Activated T-cell treated with anti-CD3 and anti-CD28 coated beads, Interleukin-2, amount 50 U/mL, for 72 hours (primary cell): Measurements from ENCODE around the gene MYOZ3. TPM values are rescaled to one million over a fixed set of nuclear protein-coding genes. Genes with fewer than 3 reads are reported as not detected.
A peak's percentile ranks its signal among the peaks of the same experiment; 100 is the strongest.

Source experiments
- ATAC-seq, 2 donors: fragments of 150-1000 bp; cut with Tn5 transposase; replicated peaks in 1 of 2; 2 replicates each; pipeline ENCODE4 v1.10.0; 2021; ENCODE audit warnings: moderate library complexity in 2 of 2, mild to moderate bottlenecking in 1 of 2
- DNase-seq, 2 donors: peaks; one replicate each; pipeline ENCODE4 v3.0.0; 2021 to 2022; ENCODE audit warnings: mixed read lengths in 1 of 2
- H3K27ac Mint-ChIP-seq: one replicate; pipeline ENCODE4 v1.8.0; 2022; ENCODE audit warnings: mild to moderate bottlenecking, moderate library complexity, mixed read lengths
- H3K27me3 Mint-ChIP-seq: one replicate; pipeline ENCODE4 v1.8.0; 2022; ENCODE audit warnings: low read depth, mixed read lengths
- H3K36me3 Mint-ChIP-seq, 2 donors: one replicate each; pipeline ENCODE4 v1.8.0; 2022; ENCODE audit warnings: mixed read lengths in 2 of 2, mild to moderate bottlenecking in 1 of 2; ENCODE audit not compliant: insufficient read depth in 2 of 2
- H3K4me1 Mint-ChIP-seq: one replicate; pipeline ENCODE4 v1.8.0; 2022; ENCODE audit warnings: low read depth, mixed read lengths
- H3K4me3 Mint-ChIP-seq, 2 donors: one replicate each; pipeline ENCODE4 v1.8.0; 2022; ENCODE audit warnings: mild to moderate bottlenecking in 2 of 2, mixed read lengths in 2 of 2, moderate library complexity in 2 of 2
- H3K9me3 Mint-ChIP-seq, 2 donors: one replicate each; pipeline ENCODE4 v1.8.0; 2022; ENCODE audit warnings: mixed read lengths in 2 of 2
- total RNA-seq, 2 donors: library from RNA; stranded (reverse); gene quantifications; one replicate each; pipeline ENCODE4 v1.2.3, GENCODE V29; 2022

The MYOZ3 gene
- total RNA-seq, 2 donors from 2014 or later: 0.16 TPM; not detected in 1

DNA sequence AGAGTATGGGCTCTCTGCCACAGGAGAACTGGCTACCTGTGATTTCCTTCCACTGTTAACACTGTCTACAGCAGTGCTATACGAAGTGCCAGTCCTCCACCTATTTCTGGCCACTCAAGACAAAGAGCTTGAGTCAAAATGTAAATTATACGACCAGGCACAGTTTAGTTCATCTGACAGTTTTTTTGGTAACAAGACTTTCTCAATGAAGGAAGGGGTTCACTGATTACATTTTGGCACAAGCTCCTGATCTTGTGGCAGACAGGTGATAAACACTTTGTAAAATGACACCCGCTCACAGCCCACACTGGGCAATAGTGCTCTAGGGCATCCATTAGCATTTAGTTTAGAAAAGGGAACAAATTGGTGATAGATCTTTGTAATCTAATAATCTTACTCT lies 31.2 kb downstream of the MYOZ3 start:
- H3K36me3 Mint-ChIP-seq: peaks cover 5 to 56% of the 10 kb centered on the region in 2 donors
- H3K4me1 Mint-ChIP-seq: no peaks in the 10 kb centered on the region
- no peak overlapping the region for H3K27ac Mint-ChIP-seq
- H3K27me3 Mint-ChIP-seq: no peaks in the 10 kb centered on the region
- no peaks in the 10 kb centered on the region for H3K9me3 Mint-ChIP-seq
- ATAC-seq: no peak
- no peak overlapping the region for H3K4me3 Mint-ChIP-seq
- no peak for DNase-seq

DNA sequence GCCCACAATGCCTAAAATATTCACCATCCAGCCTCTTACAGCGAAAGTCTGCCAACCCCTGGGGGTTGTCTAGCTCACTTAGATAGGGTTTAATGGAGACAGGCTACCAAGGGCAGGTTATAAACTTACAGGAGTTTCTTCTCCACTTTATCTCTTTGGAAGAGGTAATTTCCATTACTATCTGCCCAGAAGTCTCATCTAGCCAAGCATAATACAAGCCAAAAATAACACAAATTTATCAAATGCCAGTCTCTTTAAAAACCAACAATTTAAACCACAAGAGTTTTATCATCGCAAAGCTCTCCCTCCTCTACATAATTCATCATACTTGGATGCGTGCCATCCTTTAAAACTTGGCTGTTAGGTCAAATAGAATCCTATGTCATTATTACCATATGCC lies 33.6 kb downstream of the MYOZ3 start:
- no peak overlapping the region for H3K4me3 Mint-ChIP-seq
- no peaks in the 10 kb centered on the region for H3K27me3 Mint-ChIP-seq
- no peak for DNase-seq
- no peaks in the 10 kb centered on the region for H3K9me3 Mint-ChIP-seq
- no peaks in the 10 kb centered on the region for H3K4me1 Mint-ChIP-seq
- ATAC-seq: no peak
- H3K36me3 Mint-ChIP-seq: peaks cover 5 to 64% of the 10 kb centered on the region in 2 donors
- peak overlapping the region; percentile 63 for H3K27ac Mint-ChIP-seq

DNA sequence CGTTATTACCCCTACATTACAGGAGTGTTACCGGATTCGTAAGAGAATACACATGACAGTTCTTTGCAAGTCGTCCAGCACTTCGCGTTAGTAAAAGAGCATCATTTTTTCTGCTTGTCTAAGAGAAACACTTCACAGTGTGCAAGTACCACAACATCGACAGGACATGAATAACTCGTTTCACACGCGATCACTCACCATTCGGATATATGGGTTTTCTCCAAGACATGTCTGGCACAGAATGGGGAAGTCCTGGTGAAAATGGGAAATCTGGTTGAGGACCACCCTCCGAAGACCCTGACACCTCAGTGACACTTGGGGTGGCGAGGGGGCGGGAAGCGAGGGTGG lies 39.2 kb downstream of the MYOZ3 start:
- ATAC-seq (peak; percentile 10 to 16), DNase-seq (no peak)
- no peak overlapping the region for H3K27ac Mint-ChIP-seq
- H3K36me3 Mint-ChIP-seq: peaks cover 0 to 27% of the 10 kb centered on the region in 2 donors
- no peak overlapping the region for H3K4me3 Mint-ChIP-seq
- H3K27me3 Mint-ChIP-seq: no peaks in the 10 kb centered on the region
- H3K9me3 Mint-ChIP-seq: no peaks in the 10 kb centered on the region
- peaks cover 5% of the 10 kb centered on the region for H3K4me1 Mint-ChIP-seq

DNA sequence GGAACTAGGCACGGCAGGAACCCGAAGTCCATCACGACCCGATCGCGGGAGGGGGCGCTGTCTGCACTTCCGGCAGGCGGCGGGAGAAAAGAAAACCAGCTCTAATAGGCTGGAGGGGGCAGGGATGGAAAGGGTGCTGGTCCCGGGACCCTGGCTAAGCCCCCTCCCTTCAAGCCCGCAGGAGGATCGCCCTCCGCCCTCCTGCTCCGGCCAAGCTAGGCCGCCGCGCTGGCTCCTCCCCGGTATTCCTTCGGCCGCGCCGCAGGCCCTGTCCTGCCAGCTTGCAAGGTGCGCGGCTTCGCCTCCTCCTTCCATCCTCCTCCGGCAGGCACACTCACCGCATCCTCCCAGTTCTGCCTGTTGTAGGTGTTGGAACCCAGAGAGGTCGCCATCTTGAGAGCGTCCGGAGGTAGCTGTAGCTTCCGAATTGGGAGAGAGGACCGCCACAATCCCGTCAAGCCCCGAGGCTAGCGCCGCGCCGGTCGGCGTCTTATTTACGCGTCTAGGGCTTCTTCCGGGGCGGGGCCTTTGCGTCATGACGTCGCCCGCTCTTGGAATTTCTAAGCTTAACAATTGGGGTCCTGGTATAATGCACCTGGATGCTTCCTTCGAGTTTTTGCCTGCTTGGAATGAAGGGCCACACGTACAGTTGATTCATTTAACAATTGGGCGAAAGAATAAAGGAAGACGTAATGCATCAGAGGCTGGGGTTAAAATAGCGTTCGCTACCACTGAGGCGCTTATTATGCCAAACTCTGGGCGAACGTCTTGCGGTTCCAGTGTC lies 39.7 kb downstream of the MYOZ3 start, which contains the start of gene RBM22:
RBM22 (minus strand) TSS at position 469 of the 784 bp plus-strand sequence; CDS start at position 392, 77 bp downstream.
- DNase-seq (peak; percentile 92), ATAC-seq (peak; percentile 97)
- Mint-ChIP-seq H3K36me3 (peaks cover 0 to 22% of the 10 kb centered on the region in 2 donors), H3K4me1 (peaks cover 5% of the 10 kb centered on the region), H3K27ac (no peak within 1 kb of the TSS), H3K4me3 (no peak within 1 kb of the TSS), H3K9me3 (no peaks in the 10 kb centered on the region), H3K27me3 (no peaks in the 10 kb centered on the region)

DNA sequence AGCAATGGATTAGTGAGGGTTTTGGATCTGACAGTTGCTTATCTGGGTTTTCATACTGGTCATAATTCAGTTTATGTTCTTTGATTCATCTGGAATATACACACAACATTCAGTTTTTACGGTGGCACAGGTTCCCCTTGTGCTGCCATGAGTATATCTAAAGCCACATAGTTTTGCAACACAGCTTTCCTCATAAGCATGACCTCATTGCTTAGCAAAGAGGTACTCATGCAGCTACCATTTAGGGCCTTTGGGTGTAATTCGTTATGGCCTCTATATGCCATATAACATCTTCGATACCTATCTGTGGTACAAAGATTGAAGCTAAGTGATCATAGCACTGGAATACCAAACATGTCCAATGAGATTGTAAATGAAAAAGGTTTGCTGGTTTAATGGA lies 42.7 kb downstream of the MYOZ3 start:
- no peak overlapping the region for H3K27ac Mint-ChIP-seq
- DNase-seq (no peak), ATAC-seq (no peak)
- H3K4me1 Mint-ChIP-seq: peaks cover 5% of the 10 kb centered on the region
- H3K4me3 Mint-ChIP-seq: no peak overlapping the region
- H3K27me3 Mint-ChIP-seq: no peaks in the 10 kb centered on the region
- peaks cover 2 to 4% of the 10 kb centered on the region in 2 donors for H3K36me3 Mint-ChIP-seq
- no peaks in the 10 kb centered on the region for H3K9me3 Mint-ChIP-seq

DNA sequence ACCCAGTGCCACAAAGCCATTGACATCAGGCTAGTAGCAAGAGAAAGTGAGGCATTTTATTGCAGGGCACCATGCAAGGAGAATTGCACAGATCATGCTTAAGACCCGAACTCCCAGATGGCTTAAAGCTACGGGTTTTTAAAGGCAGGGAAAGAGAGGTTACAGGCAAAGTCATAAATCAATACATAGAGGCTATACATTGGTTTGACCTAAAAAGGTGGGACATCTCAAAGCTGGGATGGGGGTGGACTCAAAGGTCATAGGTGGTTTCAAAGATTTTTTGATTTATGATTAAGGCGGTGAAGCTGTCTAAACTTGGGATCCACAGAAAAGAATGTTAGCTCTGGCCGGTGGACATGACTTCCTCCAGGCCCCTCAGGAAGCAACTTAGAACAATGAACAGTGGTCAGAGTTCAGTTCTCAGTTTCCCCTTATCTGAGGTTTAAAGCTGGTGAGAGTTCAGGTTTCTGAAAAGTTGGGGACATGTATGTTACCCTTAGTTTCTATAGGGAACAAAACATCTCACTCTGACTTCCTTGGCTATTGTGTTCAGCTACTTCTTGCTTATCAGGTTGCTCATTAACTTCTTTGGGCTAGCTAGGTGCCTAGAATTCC lies 45.8 kb downstream of the MYOZ3 start:
- Mint-ChIP-seq H3K4me3 (no peak overlapping the region), H3K9me3 (no peaks in the 10 kb centered on the region), H3K27ac (no peak overlapping the region), H3K36me3 (peaks cover 5 to 6% of the 10 kb centered on the region in 2 donors), H3K27me3 (no peaks in the 10 kb centered on the region), H3K4me1 (no peaks in the 10 kb centered on the region)
- ATAC-seq: no peak
- DNase-seq: no peak

DNA sequence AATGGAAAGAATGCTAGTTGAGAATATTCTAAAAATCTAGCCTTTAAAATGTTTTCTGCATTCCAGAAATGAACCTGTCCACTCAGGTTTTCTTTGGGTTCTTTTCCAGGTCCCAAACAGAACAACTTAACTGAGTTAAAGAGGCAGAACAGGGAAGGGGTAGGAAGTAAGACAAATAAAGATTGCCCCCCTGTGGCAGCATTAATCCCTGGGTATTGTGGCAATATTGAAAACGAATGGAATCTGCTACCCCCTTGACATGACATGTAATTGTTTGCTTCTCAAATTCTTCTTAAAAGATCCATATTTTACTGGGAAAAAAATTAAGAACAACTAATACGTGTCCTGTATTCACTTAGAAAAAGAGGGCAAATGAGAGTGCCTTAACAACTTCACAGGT lies 49.1 kb downstream of the MYOZ3 start:
- Mint-ChIP-seq H3K9me3 (no peaks in the 10 kb centered on the region), H3K4me1 (no peaks in the 10 kb centered on the region), H3K4me3 (no peak overlapping the region), H3K36me3 (peaks cover 6 to 10% of the 10 kb centered on the region in 2 donors), H3K27me3 (no peaks in the 10 kb centered on the region), H3K27ac (no peak overlapping the region)
- ATAC-seq: no peak
- no peak for DNase-seq

DNA sequence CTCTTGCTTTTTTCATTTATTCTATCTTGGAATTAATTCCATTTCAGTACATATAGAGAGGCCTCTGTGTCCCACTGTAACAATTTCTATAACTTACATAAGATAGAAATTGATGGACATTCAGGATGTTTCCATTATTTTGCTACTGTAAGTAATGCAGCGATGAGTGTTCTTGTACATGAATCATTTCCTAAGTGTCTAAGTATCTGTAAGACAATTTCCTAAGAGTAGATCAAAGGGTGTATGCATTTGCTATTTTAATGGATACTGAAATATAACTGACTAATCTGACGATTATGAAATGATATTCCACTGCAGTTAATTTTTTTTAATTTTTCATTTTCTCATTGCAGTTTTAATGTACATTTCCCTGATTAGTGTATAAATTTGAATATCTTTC lies 62.8 kb downstream of the MYOZ3 start:
- H3K27ac Mint-ChIP-seq: no peak overlapping the region
- DNase-seq (no peak), ATAC-seq (no peak)
- H3K9me3 Mint-ChIP-seq: no peaks in the 10 kb centered on the region
- no peaks in the 10 kb centered on the region for H3K27me3 Mint-ChIP-seq
- H3K4me1 Mint-ChIP-seq: no peaks in the 10 kb centered on the region
- H3K4me3 Mint-ChIP-seq: no peak overlapping the region
- peaks cover 3 to 40% of the 10 kb centered on the region in 2 donors for H3K36me3 Mint-ChIP-seq

Other genes with a start within 250 kb of the MYOZ3 start
- gene CD74, start 248.3 kb upstream of the MYOZ3 start, total RNA-seq: 100 to 1,000 TPM; 363 to 455 TPM
- gene RPS14, start 211.5 kb upstream of the MYOZ3 start, total RNA-seq: 1,000 to 10,000 TPM; 2,954 to 3,917 TPM
- 1 to 10 TPM; 3.4 to 3.5 TPM for gene NDST1, start 153.1 kb upstream of the MYOZ3 start, total RNA-seq
- gene SYNPO, start 20.6 kb upstream of the MYOZ3 start, total RNA-seq: under 1 TPM; 0.30 to 0.36 TPM
- gene RBM22, start 39.8 kb downstream of the MYOZ3 start, total RNA-seq: 10 to 100 TPM; 86.2 to 97.2 TPM
- gene DCTN4, start 97.8 kb downstream of the MYOZ3 start, total RNA-seq: 10 to 100 TPM; 58.1 to 61.5 TPM
- 10 to 100 TPM; 24.7 to 38.0 TPM for gene SMIM3, start 117.5 kb downstream of the MYOZ3 start, total RNA-seq
- gene IRGM, start 185.3 kb downstream of the MYOZ3 start, total RNA-seq: 1 to 10 TPM; 4.1 to 7.6 TPM
- under 1 TPM; 0.44 to 0.79 TPM for gene ZNF300, start 243.7 kb downstream of the MYOZ3 start, total RNA-seq